Stomach (tissue), 4 donors: ENCODE data around the gene FAM120A.

Experiments used
- CTCF ChIP-seq, 7 experiments: fragments of 450-650 bp in 4 of 7; fragments of 200-600 bp in 3 of 7; sonication (generic) in 3 of 7; IDR thresholded peaks; one replicate each; pipeline ENCODE4 v1.5.1; 2016 to 2019; ENCODE audit warnings: antibody characterized with exemption in 7 of 7, control low read depth in 2 of 7, mild to moderate bottlenecking in 1 of 7
- POLR2A ChIP-seq, 4 donors: fragments of 450-650 bp; IDR thresholded peaks; one replicate each; pipeline ENCODE4 v1.6.1; 2016; ENCODE audit warnings: antibody characterized with exemption in 4 of 4, control low read depth in 2 of 4, mild to moderate bottlenecking in 1 of 4, moderate library complexity in 1 of 4
- POLR2AphosphoS5 ChIP-seq, 3 donors: sonication (generic); formaldehyde crosslinking; IDR thresholded peaks; one replicate each; pipeline ENCODE4 v1.6.1; 2016; ENCODE audit warnings: antibody characterized with exemption in 3 of 3

GRCh38 chr9:93457006-93457405 is 5.5 kb downstream of the FAM120A start:
- TF ChIP-seq POLR2A (IDR thresholded peaks at IDR 0.05) (no peak), CTCF (IDR thresholded peaks at IDR 0.05) (no peak), POLR2AphosphoS5 (IDR thresholded peaks at IDR 0.05) (no peak)
